ENCODE data around the gene LY6G6F. TPM values are rescaled to one million over a fixed set of nuclear protein-coding genes. Genes with fewer than 3 reads are reported as not detected.

LY6G6F gene
- polyA plus RNA-seq, 1 of the 3 experiments (the other 2 are of a cell fraction), result not detected

DNA sequence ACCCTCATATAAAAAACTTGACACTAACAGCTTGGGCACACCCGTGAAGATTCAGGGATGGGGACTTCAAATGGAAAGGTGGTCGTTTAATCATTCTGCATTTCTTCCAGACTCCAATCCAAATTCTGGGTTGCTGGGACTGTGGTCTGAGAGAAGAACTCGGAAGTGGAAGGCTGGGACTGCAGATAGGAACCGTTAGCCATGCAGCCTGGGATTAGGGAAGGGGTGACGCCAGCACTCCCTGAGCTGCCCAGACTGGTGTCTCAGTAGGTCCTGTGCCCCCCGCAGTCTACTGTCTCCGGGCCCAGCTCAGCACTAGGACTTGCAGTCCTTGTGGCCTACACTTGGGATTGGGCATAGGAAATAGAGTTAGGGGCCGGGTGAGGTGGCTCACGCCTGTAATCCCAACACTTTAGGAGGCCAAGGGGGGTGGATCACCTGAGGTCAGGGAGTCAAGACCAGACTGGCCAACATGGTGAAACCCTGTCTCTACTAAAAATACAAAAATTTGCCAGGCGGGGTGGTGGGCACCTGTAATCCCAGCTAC lies 30.2 kb downstream of the LY6G6F start:
- Histone ChIP-seq H3K36me3 (replicated peaks in 1 of 2; ENCODE audit: control insufficient read depth in 1 of 2, insufficient read depth in 2 of 2, low read length in 1 of 2) (peaks cover 21 to 32% of the 10 kb centered on the region in 2 experiments), H3F3A (replicated peaks; ENCODE audit: insufficient read depth) (peaks cover 45% of the 10 kb centered on the region), H3K4me3 (ENCODE audit: low read depth in 2 of 2, low read length in 1 of 2) (peak overlapping the region; percentile 85 to 86), H3K9me2 (no peaks in the 10 kb centered on the region), H2AFZ (ENCODE audit: low read depth) (0 out of 2 replicates have a peak overlapping the region, but pooled peaks have one; percentile 15), H4K20me1 (ENCODE audit: insufficient read depth) (peaks cover 21% of the 10 kb centered on the region), H3K27me3 (ENCODE audit: insufficient read depth) (no peaks in the 10 kb centered on the region), H3K27ac (ENCODE audit: low read depth in 2 of 2, low read length in 1 of 2) (peak overlapping the region; percentile 88 to 90), H3K79me2 (ENCODE audit: insufficient read depth) (peaks cover 68% of the 10 kb centered on the region), H3K4me1 (ENCODE audit: control insufficient read depth in 1 of 2, insufficient read depth in 2 of 2, low read depth in 1 of 2, low read length in 1 of 2) (peaks cover 22 to 31% of the 10 kb centered on the region in 2 experiments; a peak in 3 of 4 replicates), H3K9me3 (no peaks in the 10 kb centered on the region), H3K9ac (peak overlapping the region; percentile 97), H3K4me2 (peak overlapping the region; percentile 99)
- CTCF ChIA-PET, result interaction anchor here (0.8 to 5.5 kb wide), 3 partner anchors 12 to 94 kb away, joined by 4 to 23 read pairs (median 9); no protein-coding TSS in a partner anchor
- no peak for DNase-seq
- POLR2A ChIA-PET, result interaction anchor here (1.8 to 2.1 kb wide), 2 partner anchors 58 to 78 kb away, joined by 3 to 5 read pairs; partner anchors contain the start of genes HSPA1A and HSPA1L
- TF ChIP-seq MXI1 (IDR thresholded peaks at IDR 0.05; ENCODE audit: low read depth, low read length) (no peak), FOXM1 (IDR thresholded peaks at IDR 0.05; ENCODE audit: low read depth) (no peak), POLR2AphosphoS5 (IDR thresholded peaks at IDR 0.05; ENCODE audit: low read depth, low read length) (no peak), RCOR1 (IDR thresholded peaks at IDR 0.05; ENCODE audit: low read length) (no peak), FOXJ3 (CRISPR knock-in tag; IDR thresholded peaks at IDR 0.05) (no peak), SMC3 (IDR thresholded peaks at IDR 0.05; ENCODE audit: low read depth, low read length) (no peak), FOSL2 (IDR thresholded peaks at IDR 0.05; ENCODE audit: borderline replicate concordance, low read depth) (no peak), TEAD4 (IDR thresholded peaks at IDR 0.05; ENCODE audit: borderline replicate concordance, insufficient read depth) (no peak), TCF12 (IDR thresholded peaks at IDR 0.05) (no peak), JUND (IDR thresholded peaks at IDR 0.05) (no peak)
- TF ChIP-seq, protein P1, sequence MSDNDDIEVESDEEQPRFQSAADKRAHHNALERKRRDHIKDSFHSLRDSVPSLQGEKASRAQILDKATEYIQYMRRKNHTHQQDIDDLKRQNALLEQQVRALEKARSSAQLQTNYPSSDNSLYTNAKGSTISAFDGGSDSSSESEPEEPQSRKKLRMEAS (IDR thresholded peaks at IDR 0.05; ENCODE audit: low read depth), result no peak
- TF ChIP-seq, protein P2, sequence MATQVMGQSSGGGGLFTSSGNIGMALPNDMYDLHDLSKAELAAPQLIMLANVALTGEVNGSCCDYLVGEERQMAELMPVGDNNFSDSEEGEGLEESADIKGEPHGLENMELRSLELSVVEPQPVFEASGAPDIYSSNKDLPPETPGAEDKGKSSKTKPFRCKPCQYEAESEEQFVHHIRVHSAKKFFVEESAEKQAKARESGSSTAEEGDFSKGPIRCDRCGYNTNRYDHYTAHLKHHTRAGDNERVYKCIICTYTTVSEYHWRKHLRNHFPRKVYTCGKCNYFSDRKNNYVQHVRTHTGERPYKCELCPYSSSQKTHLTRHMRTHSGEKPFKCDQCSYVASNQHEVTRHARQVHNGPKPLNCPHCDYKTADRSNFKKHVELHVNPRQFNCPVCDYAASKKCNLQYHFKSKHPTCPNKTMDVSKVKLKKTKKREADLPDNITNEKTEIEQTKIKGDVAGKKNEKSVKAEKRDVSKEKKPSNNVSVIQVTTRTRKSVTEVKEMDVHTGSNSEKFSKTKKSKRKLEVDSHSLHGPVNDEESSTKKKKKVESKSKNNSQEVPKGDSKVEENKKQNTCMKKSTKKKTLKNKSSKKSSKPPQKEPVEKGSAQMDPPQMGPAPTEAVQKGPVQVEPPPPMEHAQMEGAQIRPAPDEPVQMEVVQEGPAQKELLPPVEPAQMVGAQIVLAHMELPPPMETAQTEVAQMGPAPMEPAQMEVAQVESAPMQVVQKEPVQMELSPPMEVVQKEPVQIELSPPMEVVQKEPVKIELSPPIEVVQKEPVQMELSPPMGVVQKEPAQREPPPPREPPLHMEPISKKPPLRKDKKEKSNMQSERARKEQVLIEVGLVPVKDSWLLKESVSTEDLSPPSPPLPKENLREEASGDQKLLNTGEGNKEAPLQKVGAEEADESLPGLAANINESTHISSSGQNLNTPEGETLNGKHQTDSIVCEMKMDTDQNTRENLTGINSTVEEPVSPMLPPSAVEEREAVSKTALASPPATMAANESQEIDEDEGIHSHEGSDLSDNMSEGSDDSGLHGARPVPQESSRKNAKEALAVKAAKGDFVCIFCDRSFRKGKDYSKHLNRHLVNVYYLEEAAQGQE (IDR thresholded peaks at IDR 0.05; ENCODE audit: low read depth, low read length), result no peak
- TF ChIP-seq, protein P3, sequence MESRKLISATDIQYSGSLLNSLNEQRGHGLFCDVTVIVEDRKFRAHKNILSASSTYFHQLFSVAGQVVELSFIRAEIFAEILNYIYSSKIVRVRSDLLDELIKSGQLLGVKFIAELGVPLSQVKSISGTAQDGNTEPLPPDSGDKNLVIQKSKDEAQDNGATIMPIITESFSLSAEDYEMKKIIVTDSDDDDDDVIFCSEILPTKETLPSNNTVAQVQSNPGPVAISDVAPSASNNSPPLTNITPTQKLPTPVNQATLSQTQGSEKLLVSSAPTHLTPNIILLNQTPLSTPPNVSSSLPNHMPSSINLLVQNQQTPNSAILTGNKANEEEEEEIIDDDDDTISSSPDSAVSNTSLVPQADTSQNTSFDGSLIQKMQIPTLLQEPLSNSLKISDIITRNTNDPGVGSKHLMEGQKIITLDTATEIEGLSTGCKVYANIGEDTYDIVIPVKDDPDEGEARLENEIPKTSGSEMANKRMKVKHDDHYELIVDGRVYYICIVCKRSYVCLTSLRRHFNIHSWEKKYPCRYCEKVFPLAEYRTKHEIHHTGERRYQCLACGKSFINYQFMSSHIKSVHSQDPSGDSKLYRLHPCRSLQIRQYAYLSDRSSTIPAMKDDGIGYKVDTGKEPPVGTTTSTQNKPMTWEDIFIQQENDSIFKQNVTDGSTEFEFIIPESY (IDR thresholded peaks at IDR 0.05; ENCODE audit: borderline replicate concordance, low read depth), result no peak
- TF ChIP-seq, protein P4, sequence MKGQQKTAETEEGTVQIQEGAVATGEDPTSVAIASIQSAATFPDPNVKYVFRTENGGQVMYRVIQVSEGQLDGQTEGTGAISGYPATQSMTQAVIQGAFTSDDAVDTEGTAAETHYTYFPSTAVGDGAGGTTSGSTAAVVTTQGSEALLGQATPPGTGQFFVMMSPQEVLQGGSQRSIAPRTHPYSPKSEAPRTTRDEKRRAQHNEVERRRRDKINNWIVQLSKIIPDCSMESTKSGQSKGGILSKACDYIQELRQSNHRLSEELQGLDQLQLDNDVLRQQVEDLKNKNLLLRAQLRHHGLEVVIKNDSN (IDR thresholded peaks at IDR 0.05; ENCODE audit: borderline replicate concordance, low read depth), result no peak
- 68% methylated on average over 8 of the region's 10 CpGs for WGBS (ENCODE audit: low lambda C conversion rate)
